HepG2 (cell line): Measurements from ENCODE around the gene RNF150.

ENCODE experiments used
- NR1H2 ChIP-seq: sonication (generic); formaldehyde crosslinking; IDR thresholded peaks from 2 replicates; pipeline ENCODE4 v1.8.1; 2022; ENCODE audit warnings: low read depth, missing genetic modification reagents, borderline replicate concordance
- SMAD3 ChIP-seq: sonication (generic); formaldehyde crosslinking; IDR thresholded peaks from 2 replicates; pipeline ENCODE4 v1.4.0; 2020; ENCODE audit warnings: missing genetic modification reagents
- ZNF558 ChIP-seq: sonication (generic); formaldehyde crosslinking; IDR thresholded peaks from 2 replicates; pipeline ENCODE4 v1.9.0; 2022; ENCODE audit warnings: mild to moderate bottlenecking, missing genetic modification reagents, borderline replicate concordance

DNA sequence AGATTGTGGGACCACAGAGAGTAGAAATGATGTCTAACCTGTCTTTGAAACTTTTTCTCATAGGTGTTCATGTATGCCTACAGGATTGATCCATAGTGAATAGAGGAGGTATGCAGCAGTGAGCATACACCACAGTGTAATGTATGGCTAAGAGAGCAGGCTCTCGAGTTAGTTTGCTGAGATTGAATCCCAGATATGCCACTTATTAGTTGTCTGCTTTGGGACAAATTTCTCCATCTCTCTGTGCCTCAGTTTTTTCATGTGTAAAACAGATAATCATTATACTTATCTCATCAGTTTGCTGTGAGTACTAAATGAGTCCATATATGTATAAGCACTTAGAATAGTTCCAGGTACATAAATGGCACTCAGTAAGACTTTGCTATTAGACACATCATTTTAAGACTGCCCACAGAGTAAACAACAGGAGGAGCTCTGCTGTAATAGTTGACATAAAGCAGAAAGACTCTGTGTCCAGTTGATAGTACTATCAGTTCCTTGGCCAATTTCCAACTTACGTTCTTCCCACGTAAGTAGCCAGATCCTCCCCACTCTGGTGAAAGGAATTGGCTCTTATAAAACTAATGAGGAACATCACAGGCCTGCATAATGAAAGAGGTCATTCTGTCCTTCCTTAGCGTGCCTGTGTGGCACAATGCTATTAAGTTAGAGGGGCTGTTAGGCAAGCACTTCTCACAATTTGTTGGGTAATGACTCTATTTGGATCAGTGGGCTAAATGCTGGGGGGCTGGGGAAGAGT is 20.7 kb upstream of the RNF150 start:
- TF ChIP-seq NR1H2 (CRISPR knock-in tag) (no peak), SMAD3 (CRISPR knock-in tag) (no peak), ZNF558 (CRISPR knock-in tag) (no peak)
